Measurements from ENCODE around the gene SPPL2A.
A peak's percentile ranks its signal among the peaks of the same experiment; 100 is the strongest.

SPPL2A gene

DNA sequence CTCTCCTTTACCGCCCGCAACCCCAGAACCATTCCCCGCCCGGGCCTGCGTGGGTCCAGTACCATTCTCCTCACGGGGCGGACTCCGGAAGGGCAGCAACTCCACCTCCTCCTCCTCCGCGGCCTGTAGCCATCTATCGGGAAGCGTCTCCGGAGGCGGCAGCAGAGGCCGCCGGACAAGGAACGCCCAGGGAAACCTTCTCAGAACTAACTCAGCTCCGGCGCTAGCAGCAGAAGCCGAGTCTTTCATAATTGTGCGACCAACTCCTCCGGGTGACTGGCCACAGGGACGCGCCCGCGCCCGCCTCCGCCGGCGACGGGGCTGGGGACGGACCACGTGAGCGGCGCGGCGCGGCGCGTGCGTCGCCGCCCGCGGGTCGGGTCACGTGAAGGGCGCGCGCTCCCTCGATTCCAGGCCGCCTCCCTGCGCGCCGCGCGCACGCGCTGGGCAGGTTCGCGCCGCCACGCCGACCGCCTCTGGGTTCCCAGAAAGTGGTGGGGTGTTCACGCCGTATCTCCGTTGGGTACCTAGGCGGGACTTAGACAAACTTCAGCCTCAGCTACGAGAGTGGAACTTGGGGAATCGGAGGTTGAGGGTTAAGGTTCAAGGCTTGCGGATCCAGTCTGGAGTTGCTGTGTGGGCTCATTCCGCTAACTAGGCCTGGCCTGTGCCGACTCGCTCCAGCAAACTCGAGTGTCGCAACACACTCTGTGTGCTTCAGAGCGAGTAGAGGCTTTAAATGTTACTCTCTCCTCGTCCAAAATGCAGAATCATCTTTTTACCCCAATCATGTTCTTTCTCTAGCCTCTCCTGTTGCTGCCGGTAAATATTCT is 78.8 kb downstream of the SPPL2A start, which contains the start of gene TRPM7:
TSS of gene TRPM7 (minus strand) at position 329 of the 833 bp plus-strand sequence. CDS start at position 65, 264 bp downstream.
- peak; percentile 75 for DNase-seq

DNA sequence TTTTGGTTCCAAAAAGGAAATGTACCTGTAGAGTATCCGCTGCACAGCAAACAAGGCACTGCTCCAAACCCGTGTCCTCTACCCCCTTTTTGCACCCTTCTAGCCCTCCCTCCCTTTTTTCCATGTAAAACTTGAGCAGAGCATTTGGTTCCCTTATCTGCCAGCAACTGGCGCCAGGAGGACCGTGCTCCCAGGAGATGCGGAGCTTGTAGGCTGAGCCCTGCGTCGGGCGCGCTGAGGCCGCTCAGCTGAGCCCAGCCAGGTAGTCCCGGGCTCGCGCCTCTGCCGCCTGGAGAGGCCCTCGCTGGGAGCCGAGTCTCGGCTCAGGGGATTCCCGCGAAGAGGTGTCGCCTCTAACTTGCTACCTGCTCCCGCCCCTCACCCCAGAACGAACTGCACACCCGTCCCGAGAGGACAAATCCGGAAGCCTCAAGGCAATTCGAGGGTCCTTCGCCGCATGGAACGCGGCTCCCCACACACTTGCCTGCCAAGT is 79.5 kb downstream of the SPPL2A start:
- peak; percentile 67 for DNase-seq

- no peak for DNase-seq
These were observed 80.1 kb downstream of the SPPL2A start for GRCh38 chr15:50685191-50685975.

DNA sequence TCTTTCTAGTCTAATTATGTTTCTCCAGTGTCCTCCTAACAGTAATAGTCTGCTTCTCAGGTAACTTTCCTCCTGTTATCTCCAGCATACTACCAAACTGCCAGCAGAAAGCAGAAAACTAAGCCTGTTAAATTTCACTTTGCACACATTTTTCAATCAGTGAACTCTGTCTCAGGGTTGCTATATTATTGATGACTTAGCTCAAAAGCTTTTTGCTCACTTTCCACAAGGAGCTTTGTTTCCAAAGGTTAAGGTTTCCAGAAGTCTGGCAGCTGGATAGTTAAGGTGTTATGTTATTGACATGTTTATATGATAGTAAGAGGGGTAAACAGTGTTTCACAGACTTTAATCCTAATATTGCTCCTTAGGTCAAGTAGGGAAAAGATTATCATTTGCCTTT is 84.0 kb downstream of the SPPL2A start:
- no peak for DNase-seq

- DNase-seq = no peak
These were observed 88.6 kb downstream of the SPPL2A start for GRCh38 chr15:50676799-50677483.

GRCh38 chr15:50675535-50676144 is 89.9 kb downstream of the SPPL2A start:
- no peak for DNase-seq

DNA sequence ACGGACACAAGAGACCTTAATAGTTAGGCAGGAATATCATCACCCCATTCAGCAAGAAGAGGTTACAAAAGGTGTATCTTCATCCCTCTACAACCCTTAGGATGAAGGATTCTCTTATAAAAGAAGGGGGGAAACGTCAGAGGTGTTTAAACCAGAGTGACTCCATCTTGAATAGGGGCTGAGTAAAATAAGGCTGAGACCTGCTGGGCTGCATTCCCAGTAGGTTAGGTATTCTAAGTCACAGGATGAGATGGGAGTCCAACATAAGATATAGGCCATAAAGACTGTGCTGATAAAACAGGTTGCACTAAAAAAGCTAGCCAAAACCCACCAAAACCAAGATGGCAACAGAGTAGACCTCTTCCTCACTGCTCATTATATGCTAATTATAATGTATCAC is 95.4 kb downstream of the SPPL2A start:
- no peak for DNase-seq

- no peak for DNase-seq
These were observed 95.9 kb downstream of the SPPL2A start for GRCh38 chr15:50669611-50670010.

DNA sequence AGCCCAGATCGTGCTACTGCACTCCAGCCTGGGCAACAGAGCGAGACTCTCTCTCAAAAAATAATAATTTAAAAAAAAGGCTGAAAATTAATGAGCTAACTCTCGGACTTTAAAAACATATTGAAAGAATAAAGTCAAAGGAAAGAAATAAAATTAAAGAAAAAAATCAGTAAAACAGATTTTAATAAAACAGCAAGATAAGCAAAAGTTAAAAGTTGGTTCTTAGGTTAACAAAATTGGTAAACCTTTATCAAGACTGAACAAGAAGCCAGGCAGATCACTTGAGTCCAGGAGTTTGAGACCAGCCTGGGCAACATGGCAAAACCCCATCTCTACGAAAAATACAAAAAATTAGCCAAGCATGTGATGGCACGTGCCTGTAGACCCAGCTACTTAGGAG is 99.6 kb downstream of the SPPL2A start:
- no peak for DNase-seq

GRCh38 chr15:50655555-50655954 is 110.0 kb downstream of the SPPL2A start:
- no peak for DNase-seq

- DNase-seq = no peak
These were observed 112.3 kb downstream of the SPPL2A start for GRCh38 chr15:50653156-50653743.

DNA sequence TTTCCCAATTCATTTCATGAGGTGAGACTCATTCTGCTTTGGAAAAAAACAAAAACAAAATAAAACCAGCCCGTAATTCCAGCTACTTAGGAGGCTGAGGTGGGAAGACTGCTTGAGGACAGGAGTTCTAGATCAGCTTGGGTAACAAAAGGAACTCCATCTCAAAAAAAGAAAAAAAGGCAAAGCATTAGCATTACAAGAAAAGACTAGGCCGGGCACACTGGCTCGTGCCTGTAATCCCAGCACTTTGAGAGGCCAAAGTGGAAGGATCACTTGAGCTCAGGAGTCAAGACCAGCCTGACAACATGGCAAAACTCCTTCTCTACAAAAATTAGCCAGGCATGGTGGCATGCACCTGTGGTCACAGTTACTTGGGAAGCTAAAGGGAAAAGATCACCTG is 112.8 kb downstream of the SPPL2A start:
- DNase-seq = no peak

Measured in effector CD8-positive, alpha-beta T cell (primary cell).